Osteoblast (primary cell): ENCODE measurements around the gene TREH. TPM values are rescaled to one million over a fixed set of nuclear protein-coding genes. Genes with fewer than 3 reads are reported as not detected.

Experiments
- DNase-seq: peaks from one replicate; pipeline ENCODE4 v3.0.0; 2011; ENCODE audit warnings: low spot score, mixed read lengths; ENCODE audit not compliant: insufficient read length; ENCODE audit errors: missing footprints
- H2AFZ ChIP-seq: 2 replicates; pipeline ENCODE4 v1.6.0; 2011; ENCODE audit warnings: mild to moderate bottlenecking, low read length
- H3K27ac ChIP-seq: 2 replicates; pipeline ENCODE4 v1.5.1; 2011; ENCODE audit warnings: mild to moderate bottlenecking, low read depth, low read length, moderate library complexity
- H3K27me3 ChIP-seq: 2 replicates; pipeline ENCODE4 v1.6.0; 2012; ENCODE audit warnings: mild to moderate bottlenecking, control low read depth, inconsistent platforms, low read length, moderate library complexity; ENCODE audit not compliant: insufficient read depth
- H3K36me3 ChIP-seq: 2 replicates; pipeline ENCODE4 v1.5.1; 2011; ENCODE audit warnings: mild to moderate bottlenecking, low read length, control low read depth, moderate library complexity; ENCODE audit not compliant: insufficient read depth
- H3K4me1 ChIP-seq: 2 replicates; pipeline ENCODE4 v1.5.1; 2011; ENCODE audit warnings: mild to moderate bottlenecking, low read length, control low read depth, moderate library complexity; ENCODE audit not compliant: insufficient read depth
- H3K4me2 ChIP-seq: 2 replicates; pipeline ENCODE4 v1.6.0; 2011; ENCODE audit warnings: mild to moderate bottlenecking, low read length; ENCODE audit not compliant: insufficient read depth
- H3K4me3 ChIP-seq: fragments of 200-600 bp; sonication (generic); 3 replicates; pipeline ENCODE4 v1.5.1; 2012; ENCODE audit warnings: mild to moderate bottlenecking, low read length, inconsistent platforms; ENCODE audit not compliant: insufficient read depth
- H3K79me2 ChIP-seq: 2 replicates; pipeline ENCODE4 v1.6.0; 2012; ENCODE audit warnings: mild to moderate bottlenecking, low read length, control low read depth, inconsistent platforms; ENCODE audit not compliant: insufficient read depth
- H3K9me3 ChIP-seq: 2 replicates; pipeline ENCODE4 v1.5.1; 2011; ENCODE audit warnings: low read depth, low read length, control low read depth
- H4K20me1 ChIP-seq: 2 replicates; pipeline ENCODE4 v1.6.0; 2012; ENCODE audit warnings: mild to moderate bottlenecking, low read length, control low read depth; ENCODE audit not compliant: insufficient read depth
- CTCF ChIP-seq: IDR thresholded peaks from 2 replicates; pipeline ENCODE4 v1.5.1; 2011; ENCODE audit warnings: mild to moderate bottlenecking, low read depth, low read length, moderate library complexity; ENCODE audit errors: extremely low read depth
- total RNA-seq: library from RNA; depleted of rRNA; stranded (reverse); fragments of >200 nt; gene quantifications from 2 replicates; pipeline ENCODE4 v1.2.3, GENCODE V29; 2012

The TREH gene
- total RNA-seq, 1 donor, result not detected

- H3K36me3 ChIP-seq, result no peaks in the 10 kb centered on the region
- TF ChIP-seq CTCF, result no peak
- no peak overlapping the region for H3K4me3 ChIP-seq
- peaks cover 17% of the 10 kb centered on the region for H3K27me3 ChIP-seq
- no peak overlapping the region for H2AFZ ChIP-seq
- H4K20me1 ChIP-seq, result no peaks in the 10 kb centered on the region
- no peak overlapping the region for H3K27ac ChIP-seq
- DNase-seq, result no peak
- H3K9me3 ChIP-seq, result no peaks in the 10 kb centered on the region
- no peaks in the 10 kb centered on the region for H3K79me2 ChIP-seq
- no peak overlapping the region for H3K4me2 ChIP-seq
- no peaks in the 10 kb centered on the region for H3K4me1 ChIP-seq
Measured at GRCh38 chr11:118674082-118674435, 5.4 kb downstream of the TREH start.

GRCh38 chr11:118673361-118674081, 5.9 kb downstream of the TREH start:
- Histone ChIP-seq H2AFZ (no peak overlapping the region), H3K27me3 (peaks cover 17% of the 10 kb centered on the region), H3K27ac (no peak overlapping the region), H4K20me1 (no peaks in the 10 kb centered on the region), H3K9me3 (no peaks in the 10 kb centered on the region), H3K4me1 (no peaks in the 10 kb centered on the region), H3K79me2 (no peaks in the 10 kb centered on the region), H3K4me2 (no peak overlapping the region), H3K36me3 (no peaks in the 10 kb centered on the region), H3K4me3 (no peak overlapping the region)
- no peak for TF ChIP-seq CTCF
- no peak for DNase-seq

DNA sequence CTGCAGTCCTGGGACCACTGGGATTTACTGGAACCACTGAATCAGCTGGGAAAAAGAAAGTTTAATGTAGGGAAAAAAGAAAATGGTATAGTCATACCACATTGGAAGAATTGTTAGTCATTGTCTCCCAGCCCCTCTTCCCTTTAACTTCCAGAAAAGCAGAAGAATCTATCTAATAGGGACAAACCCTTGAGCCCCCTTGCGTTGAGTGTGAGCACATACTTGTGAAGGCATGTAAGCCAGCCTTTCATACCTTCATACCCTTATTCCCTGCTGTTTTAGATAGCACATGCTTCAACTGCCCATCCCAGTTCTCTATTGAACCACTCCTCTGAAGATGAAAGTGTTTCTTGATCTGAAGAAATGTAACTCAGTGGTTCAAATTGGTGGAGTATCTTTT, 6.6 kb downstream of the TREH start:
- Histone ChIP-seq H4K20me1 (no peaks in the 10 kb centered on the region), H3K4me3 (no peak overlapping the region), H3K27ac (no peak overlapping the region), H3K79me2 (no peaks in the 10 kb centered on the region), H3K4me2 (no peak overlapping the region), H3K4me1 (no peaks in the 10 kb centered on the region), H3K36me3 (no peaks in the 10 kb centered on the region), H2AFZ (no peak overlapping the region), H3K27me3 (peaks cover 17% of the 10 kb centered on the region), H3K9me3 (no peaks in the 10 kb centered on the region)
- TF ChIP-seq CTCF, result peak; percentile 11
- DNase-seq, result no peak

GRCh38 chr11:118671254-118671653, 8.2 kb downstream of the TREH start:
- peaks cover 17% of the 10 kb centered on the region for H3K27me3 ChIP-seq
- no peak for TF ChIP-seq CTCF

More at GRCh38 chr11:118671254-118671653, 8.2 kb downstream of the TREH start:
- DNase-seq, result no peak
- Histone ChIP-seq H3K4me2 (no peak overlapping the region), H4K20me1 (no peaks in the 10 kb centered on the region), H3K4me1 (no peaks in the 10 kb centered on the region), H3K4me3 (no peak overlapping the region), H3K36me3 (no peaks in the 10 kb centered on the region), H3K27ac (no peak overlapping the region), H3K9me3 (no peaks in the 10 kb centered on the region), H2AFZ (no peak overlapping the region), H3K79me2 (no peaks in the 10 kb centered on the region)
